ENCODE data around the gene MDGA2. TPM values are rescaled to one million over a fixed set of nuclear protein-coding genes. Genes with fewer than 3 reads are reported as not detected.
"Not testable (repeated sequence)": the region's sequence is repeated elsewhere in the genome, so short reads cannot be mapped to it uniquely, and the experiment has no call there.

Gene MDGA2
- total and polyA plus RNA-seq, 4 donors: 16.5 to 99.0 (median 34.1) TPM

DNA sequence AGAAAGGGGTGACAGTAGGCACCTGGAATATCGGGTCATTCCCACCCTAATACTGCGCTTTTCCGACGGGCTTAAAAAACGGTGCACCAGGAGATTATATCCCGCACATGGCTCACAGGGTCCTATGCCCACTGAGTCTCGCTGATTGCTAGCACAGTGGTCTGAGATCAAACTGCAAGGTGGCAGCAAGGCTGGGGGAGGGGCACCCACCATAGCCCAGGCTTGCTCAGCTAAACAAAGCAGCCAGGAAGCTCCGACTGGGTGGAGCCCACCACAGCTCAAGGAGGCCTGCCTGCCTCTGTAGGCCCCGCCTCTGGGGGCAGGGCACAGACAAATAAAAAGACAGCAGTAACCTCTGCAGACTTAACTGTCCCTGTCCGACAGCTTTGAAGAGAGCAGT lies 503.5 kb downstream of the MDGA2 start:
- H3K4me3 ChIP-seq (ENCODE audit: low read depth, low read length); H3K4me1 ChIP-seq (ENCODE audit: control insufficient read depth, insufficient read depth, low read length); H3K36me3 ChIP-seq (ENCODE audit: control insufficient read depth, insufficient read depth, low read length); H3K27me3 ChIP-seq (ENCODE audit: control insufficient read depth, insufficient read depth, low read length); H3K9me3 ChIP-seq (ENCODE audit: control insufficient read depth, insufficient read depth, low read length); H3K27ac ChIP-seq (ENCODE audit: low read depth, low read length); DNase-seq (ENCODE audit: low read depth in 4 of 6, low spot score in 6 of 6): not testable (repeated sequence)
- 98% methylated on average over 10 of the region's 10 CpGs for WGBS (ENCODE audit: insufficient coverage)

DNA sequence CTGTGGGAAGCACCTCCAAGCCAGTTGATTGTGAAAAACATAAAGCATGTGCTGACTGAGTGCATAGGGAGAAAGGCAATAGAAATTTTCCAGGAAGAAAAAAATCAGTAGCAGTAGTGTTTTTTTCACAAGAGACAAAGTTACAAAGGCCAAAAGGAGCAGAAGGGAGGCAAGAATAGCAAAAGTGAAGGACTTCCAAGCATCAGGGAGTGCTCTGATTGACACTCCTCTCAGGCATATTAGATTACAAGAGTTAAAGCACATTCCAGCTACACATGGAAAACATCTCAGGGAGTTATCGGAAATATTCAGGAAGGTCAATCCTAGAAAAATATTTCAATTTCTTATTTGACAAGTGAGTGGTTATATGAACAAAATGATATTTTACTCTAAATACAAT lies 508.0 kb downstream of the MDGA2 start:
- Histone ChIP-seq H3K9me3 (ENCODE audit: control insufficient read depth, insufficient read depth, low read length) (no peaks in the 10 kb centered on the region), H3K27me3 (ENCODE audit: control insufficient read depth, insufficient read depth, low read length) (no peaks in the 10 kb centered on the region), H3K36me3 (ENCODE audit: control insufficient read depth, insufficient read depth, low read length) (no peaks in the 10 kb centered on the region), H3K27ac (ENCODE audit: low read depth, low read length) (no peak overlapping the region), H3K4me3 (ENCODE audit: low read depth, low read length) (no peak overlapping the region), H3K4me1 (ENCODE audit: control insufficient read depth, insufficient read depth, low read length) (no peaks in the 10 kb centered on the region)
- WGBS (ENCODE audit: insufficient coverage): no CpG with 5 or more reads among the region's 1 CpG
- DNase-seq (ENCODE audit: low read depth in 4 of 6, low spot score in 6 of 6): no peak

DNA sequence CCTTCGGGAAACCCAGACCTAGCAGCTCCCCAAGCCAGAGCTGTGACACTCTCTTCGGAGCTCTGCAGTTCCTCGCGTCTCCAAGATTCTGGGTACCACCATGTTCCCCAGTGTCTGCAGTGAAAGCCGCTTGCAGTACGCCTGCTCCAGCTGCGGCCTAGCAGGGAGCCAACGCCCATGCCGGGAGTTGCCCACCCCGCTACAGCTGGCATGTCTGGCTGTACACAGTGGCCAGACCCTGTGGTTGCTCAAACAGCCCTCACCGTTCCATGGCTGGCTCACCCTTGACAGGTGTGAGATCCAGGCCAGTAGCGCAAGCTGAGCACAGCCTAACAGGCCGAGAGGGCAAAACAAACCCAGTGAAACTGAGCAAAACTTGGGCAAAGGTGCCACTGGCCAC lies 520.0 kb downstream of the MDGA2 start:
- 96% methylated on average over 13 of the region's 13 CpGs for WGBS (ENCODE audit: insufficient coverage)
- peaks cover 4% of the 10 kb centered on the region for H3K36me3 ChIP-seq (ENCODE audit: control insufficient read depth, insufficient read depth, low read length)
- H3K27me3 ChIP-seq (ENCODE audit: control insufficient read depth, insufficient read depth, low read length): no peaks in the 10 kb centered on the region
- no peak for DNase-seq (ENCODE audit: low read depth in 4 of 6, low spot score in 6 of 6)
- H3K4me1 ChIP-seq (ENCODE audit: control insufficient read depth, insufficient read depth, low read length): peaks cover 4% of the 10 kb centered on the region
- H3K4me3 ChIP-seq (ENCODE audit: low read depth, low read length): no peak overlapping the region
- H3K27ac ChIP-seq (ENCODE audit: low read depth, low read length): no peak overlapping the region
- no peaks in the 10 kb centered on the region for H3K9me3 ChIP-seq (ENCODE audit: control insufficient read depth, insufficient read depth, low read length)

- Histone ChIP-seq H3K4me1 (ENCODE audit: control insufficient read depth, insufficient read depth, low read length) (peaks cover 4% of the 10 kb centered on the region), H3K4me3 (ENCODE audit: low read depth, low read length) (no peak overlapping the region), H3K36me3 (ENCODE audit: control insufficient read depth, insufficient read depth, low read length) (peaks cover 4% of the 10 kb centered on the region), H3K27me3 (ENCODE audit: control insufficient read depth, insufficient read depth, low read length) (no peaks in the 10 kb centered on the region), H3K9me3 (ENCODE audit: control insufficient read depth, insufficient read depth, low read length) (no peaks in the 10 kb centered on the region), H3K27ac (ENCODE audit: low read depth, low read length) (no peak overlapping the region)
- DNase-seq (ENCODE audit: low read depth in 4 of 6, low spot score in 6 of 6): peak in 1 of 6 donors; percentile 5
- WGBS (ENCODE audit: insufficient coverage): 87% methylated on average over 14 of the region's 14 CpGs
Measured at GRCh38 chr14:47154276-47154797, 521.1 kb downstream of the MDGA2 start.

GRCh38 chr14:47153746-47154145 lies 521.7 kb downstream of the MDGA2 start:
- Histone ChIP-seq H3K9me3 (ENCODE audit: control insufficient read depth, insufficient read depth, low read length) (no peaks in the 10 kb centered on the region), H3K36me3 (ENCODE audit: control insufficient read depth, insufficient read depth, low read length) (peaks cover 4% of the 10 kb centered on the region), H3K4me1 (ENCODE audit: control insufficient read depth, insufficient read depth, low read length) (peaks cover 4% of the 10 kb centered on the region), H3K27me3 (ENCODE audit: control insufficient read depth, insufficient read depth, low read length) (no peaks in the 10 kb centered on the region), H3K4me3 (ENCODE audit: low read depth, low read length) (no peak overlapping the region), H3K27ac (ENCODE audit: low read depth, low read length) (no peak overlapping the region)
- peak in 4 of 6 donors; percentile 5 to 64 (median 18) for DNase-seq (ENCODE audit: low read depth in 4 of 6, low spot score in 6 of 6)

DNA sequence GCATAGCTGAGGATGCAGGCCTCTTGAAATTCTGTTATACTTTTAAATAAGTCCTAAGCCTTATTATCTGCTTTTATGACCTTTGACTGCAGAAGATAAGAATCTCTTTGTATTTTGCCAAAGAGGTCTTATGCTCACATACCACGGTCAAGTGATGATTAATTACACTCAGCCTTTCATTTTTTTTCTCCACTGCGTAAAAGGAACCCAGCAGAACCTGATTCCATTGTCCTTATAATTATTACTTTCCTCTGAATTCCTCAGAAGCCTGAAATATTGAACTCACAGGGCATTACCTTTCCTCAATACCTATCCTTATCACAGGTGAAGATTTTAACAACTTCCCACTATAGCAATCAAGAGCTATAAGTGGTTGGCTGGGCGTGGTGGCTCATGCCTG lies 525.1 kb downstream of the MDGA2 start:
- Histone ChIP-seq H3K27ac (ENCODE audit: low read depth, low read length) (no peak overlapping the region), H3K4me1 (ENCODE audit: control insufficient read depth, insufficient read depth, low read length) (peaks cover 4% of the 10 kb centered on the region), H3K36me3 (ENCODE audit: control insufficient read depth, insufficient read depth, low read length) (peaks cover 2% of the 10 kb centered on the region), H3K4me3 (ENCODE audit: low read depth, low read length) (no peak overlapping the region), H3K9me3 (ENCODE audit: control insufficient read depth, insufficient read depth, low read length) (no peaks in the 10 kb centered on the region), H3K27me3 (ENCODE audit: control insufficient read depth, insufficient read depth, low read length) (no peaks in the 10 kb centered on the region)
- DNase-seq (ENCODE audit: low read depth in 4 of 6, low spot score in 6 of 6): no peak
- 95% methylated on average over 2 of the region's 3 CpGs for WGBS (ENCODE audit: insufficient coverage)

DNA sequence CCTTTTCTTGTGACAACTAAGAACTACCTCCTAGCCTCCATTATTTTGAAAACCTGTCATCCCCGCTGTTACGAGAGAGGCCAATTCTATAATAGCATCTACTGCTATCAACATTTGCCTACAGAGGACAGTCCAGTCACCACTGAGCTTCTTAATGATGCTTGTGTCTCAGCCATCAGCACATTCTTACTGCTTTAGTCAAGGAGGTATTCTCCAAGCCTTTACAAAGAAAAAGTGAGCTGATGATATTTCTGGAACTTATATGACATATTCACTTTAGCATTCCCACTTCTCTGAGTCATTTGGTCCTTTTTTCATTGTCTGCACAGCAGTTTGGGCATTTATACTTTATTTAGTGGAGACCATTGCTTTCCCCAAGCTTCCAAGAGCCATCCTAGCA lies 526.1 kb downstream of the MDGA2 start:
- Histone ChIP-seq H3K27ac (ENCODE audit: low read depth, low read length) (no peak overlapping the region), H3K36me3 (ENCODE audit: control insufficient read depth, insufficient read depth, low read length) (no peaks in the 10 kb centered on the region), H3K4me1 (ENCODE audit: control insufficient read depth, insufficient read depth, low read length) (peaks cover 2% of the 10 kb centered on the region), H3K9me3 (ENCODE audit: control insufficient read depth, insufficient read depth, low read length) (no peaks in the 10 kb centered on the region), H3K4me3 (ENCODE audit: low read depth, low read length) (no peak overlapping the region), H3K27me3 (ENCODE audit: control insufficient read depth, insufficient read depth, low read length) (no peaks in the 10 kb centered on the region)
- no peak for DNase-seq (ENCODE audit: low read depth in 4 of 6, low spot score in 6 of 6)
- 100% methylated on average over 2 of the region's 2 CpGs for WGBS (ENCODE audit: insufficient coverage)

GRCh38 chr14:47148686-47149085 lies 526.7 kb downstream of the MDGA2 start:
- no CpG with 5 or more reads among the region's 3 CpGs for WGBS (ENCODE audit: insufficient coverage)
- Histone ChIP-seq H3K9me3 (ENCODE audit: control insufficient read depth, insufficient read depth, low read length) (no peaks in the 10 kb centered on the region), H3K4me3 (ENCODE audit: low read depth, low read length) (no peak overlapping the region), H3K27me3 (ENCODE audit: control insufficient read depth, insufficient read depth, low read length) (no peaks in the 10 kb centered on the region), H3K4me1 (ENCODE audit: control insufficient read depth, insufficient read depth, low read length) (no peaks in the 10 kb centered on the region), H3K36me3 (ENCODE audit: control insufficient read depth, insufficient read depth, low read length) (no peaks in the 10 kb centered on the region), H3K27ac (ENCODE audit: low read depth, low read length) (no peak overlapping the region)
- DNase-seq (ENCODE audit: low read depth in 4 of 6, low spot score in 6 of 6): no peak

GRCh38 chr14:47120645-47121044 lies 554.8 kb downstream of the MDGA2 start:
- H3K27me3 ChIP-seq (ENCODE audit: control insufficient read depth, insufficient read depth, low read length): no peaks in the 10 kb centered on the region
- H3K9me3 ChIP-seq (ENCODE audit: control insufficient read depth, insufficient read depth, low read length): no peaks in the 10 kb centered on the region
- no peaks in the 10 kb centered on the region for H3K36me3 ChIP-seq (ENCODE audit: control insufficient read depth, insufficient read depth, low read length)
- DNase-seq (ENCODE audit: low read depth in 4 of 6, low spot score in 6 of 6): no peak
- WGBS (ENCODE audit: insufficient coverage): no CpG with 5 or more reads among the region's 2 CpGs
- H3K4me1 ChIP-seq (ENCODE audit: control insufficient read depth, insufficient read depth, low read length): no peaks in the 10 kb centered on the region
- H3K27ac ChIP-seq (ENCODE audit: low read depth, low read length): no peak overlapping the region
- no peak overlapping the region for H3K4me3 ChIP-seq (ENCODE audit: low read depth, low read length)

DNA sequence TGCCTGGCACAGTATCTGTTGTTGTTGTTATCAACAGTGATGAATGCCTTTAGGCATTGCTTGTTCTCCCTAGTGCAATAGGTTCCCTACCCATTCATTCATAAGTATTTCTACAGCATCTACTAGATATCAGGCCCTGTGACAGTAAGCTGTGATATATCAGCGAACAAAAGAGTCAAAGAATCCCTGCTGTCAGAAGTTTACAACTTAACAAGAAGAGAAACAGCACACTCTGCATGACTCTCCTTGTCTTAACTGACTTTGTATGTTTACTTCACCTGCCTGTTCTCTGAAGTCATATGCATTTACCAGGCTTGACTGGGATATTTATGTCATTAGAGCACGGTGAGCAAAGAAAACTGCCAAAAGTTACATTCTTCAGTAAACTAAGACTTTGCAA lies 571.6 kb downstream of the MDGA2 start:
- no peak for DNase-seq (ENCODE audit: low read depth in 4 of 6, low spot score in 6 of 6)
- Histone ChIP-seq H3K4me3 (ENCODE audit: low read depth, low read length) (no peak overlapping the region), H3K4me1 (ENCODE audit: control insufficient read depth, insufficient read depth, low read length) (no peaks in the 10 kb centered on the region), H3K9me3 (ENCODE audit: control insufficient read depth, insufficient read depth, low read length) (no peaks in the 10 kb centered on the region), H3K27ac (ENCODE audit: low read depth, low read length) (no peak overlapping the region), H3K27me3 (ENCODE audit: control insufficient read depth, insufficient read depth, low read length) (no peaks in the 10 kb centered on the region), H3K36me3 (ENCODE audit: control insufficient read depth, insufficient read depth, low read length) (no peaks in the 10 kb centered on the region)
- WGBS (ENCODE audit: insufficient coverage): no CpG with 5 or more reads among the region's 2 CpGs

Measured in spinal cord (tissue), 10 donors.